ENCODE results near the gene HSPA12B.

- TF ChIP-seq CTCF (IDR thresholded peaks at IDR 0.05), result no peak
- no peak for TF ChIP-seq POLR2A (IDR thresholded peaks at IDR 0.05)
- TF ChIP-seq EP300 (IDR thresholded peaks at IDR 0.05), result no peak
These were observed 52.4 kb downstream of the HSPA12B start for GRCh38 chr20:3784863-3785239.
